Calu3 (cell line): ENCODE measurements around the gene BRD4. TPM values are rescaled to one million over a fixed set of nuclear protein-coding genes. Genes with fewer than 3 reads are reported as not detected.

ENCODE experiments used
- BruUV-seq: library from RNA; stranded (reverse); fragments of 400-500 nt; replicated peaks from 2 replicates; lab custom pipeline; 2021; lab: Mats Ljungman, UMichigan
- CTCF ChIA-PET: fragments of 300-600 bp; sonication (Branson Sonifier 250); formaldehyde crosslinking; loops from one replicate; lab custom pipeline; 2022; ENCODE audit warnings: antibody characterized with exemption; lab: Charles Lee
- DNase-seq: peaks from one replicate; pipeline ENCODE4 v3.0.0; 2022
- H3K27ac Mint-ChIP-seq: one replicate; pipeline ENCODE4 v1.8.0; 2022; ENCODE audit warnings: mixed read lengths; ENCODE audit not compliant: unreplicated experiment
- H3K27me3 Mint-ChIP-seq: one replicate; pipeline ENCODE4 v1.8.0; 2022; ENCODE audit warnings: mixed read lengths; ENCODE audit not compliant: unreplicated experiment
- H3K36me3 Mint-ChIP-seq: one replicate; pipeline ENCODE4 v1.8.0; 2022; ENCODE audit warnings: mild to moderate bottlenecking, moderate library complexity, mixed read lengths; ENCODE audit not compliant: insufficient read depth, unreplicated experiment
- H3K4me1 Mint-ChIP-seq: one replicate; pipeline ENCODE4 v1.8.0; 2022; ENCODE audit warnings: mild to moderate bottlenecking, low read depth, mixed read lengths; ENCODE audit not compliant: unreplicated experiment
- H3K4me3 Mint-ChIP-seq: one replicate; pipeline ENCODE4 v1.8.0; 2022; ENCODE audit warnings: mild to moderate bottlenecking, low read depth, moderate library complexity, mixed read lengths; ENCODE audit not compliant: unreplicated experiment
- H3K9me3 Mint-ChIP-seq: one replicate; pipeline ENCODE4 v1.8.0; 2022; ENCODE audit warnings: low read depth, mixed read lengths; ENCODE audit not compliant: unreplicated experiment
- intact Hi-C: fragments of 100-400 bp; cut with micrococcal nuclease; formaldehyde crosslinking; loops from one replicate; pipeline ENCODE4 v1.10.0; 2022; ENCODE audit not compliant: unreplicated experiment
- total RNA-seq: library from RNA; stranded (reverse); gene quantifications from 2 replicates; pipeline ENCODE4 v1.2.3, GENCODE V29; 2022
- TF ChIP-seq, protein P1 (sequence below): fragments of 200-600 bp; IDR thresholded peaks from one replicate; pipeline ENCODE4 v1.8.0; 2022; ENCODE audit warnings: antibody characterized with exemption; ENCODE audit not compliant: unreplicated experiment

BRD4 gene
- total RNA-seq, 1 experiment from 2014 or later, result 93.9 TPM

DNA sequence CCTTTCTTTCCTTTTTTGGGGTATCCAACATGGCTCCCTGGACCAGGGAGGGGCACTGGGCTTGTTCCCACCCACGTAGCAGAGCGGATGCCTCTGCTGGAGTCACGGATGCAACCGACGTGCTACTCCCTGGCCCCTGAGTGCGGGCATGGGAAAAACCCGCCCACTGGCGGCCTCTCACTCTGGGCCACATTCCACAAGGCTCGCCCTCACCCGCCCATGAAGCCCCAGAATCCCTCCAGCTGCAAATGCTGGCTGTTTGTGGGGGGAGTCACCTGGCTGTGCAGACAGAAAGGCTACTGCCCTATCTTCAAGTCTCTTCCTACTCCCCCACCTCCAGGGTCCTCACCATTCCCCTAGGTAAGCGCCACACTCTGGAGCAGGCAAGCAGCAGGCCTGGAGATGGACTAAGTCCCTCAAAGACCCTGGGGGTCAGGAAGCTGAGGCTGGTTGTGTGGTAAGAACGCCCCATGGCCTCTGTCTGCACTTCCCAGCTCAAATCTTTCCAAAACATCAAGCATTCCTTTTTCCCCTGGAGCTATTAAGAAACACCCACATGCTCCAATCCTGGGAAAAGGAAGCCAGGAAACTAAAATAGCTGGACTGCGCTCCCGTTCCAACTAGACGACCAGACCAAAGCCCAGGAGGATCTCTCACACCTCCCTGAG lies 82.2 kb downstream of the BRD4 start:
- CTCF ChIA-PET, result interaction anchor here (0.5 to 1.5 kb wide), 2 partner anchors 54 to 60 kb away, joined by 3 to 7 read pairs; no protein-coding TSS in a partner anchor
- H3K27ac Mint-ChIP-seq, result no peak overlapping the region
- DNase-seq, result no peak
- peaks cover 41% of the 10 kb centered on the region for H3K36me3 Mint-ChIP-seq
- intact Hi-C loops, result loop anchor here (5.0 kb wide), 1 partner anchor 73 kb away; no protein-coding TSS in a partner anchor
- TF ChIP-seq, protein P1, sequence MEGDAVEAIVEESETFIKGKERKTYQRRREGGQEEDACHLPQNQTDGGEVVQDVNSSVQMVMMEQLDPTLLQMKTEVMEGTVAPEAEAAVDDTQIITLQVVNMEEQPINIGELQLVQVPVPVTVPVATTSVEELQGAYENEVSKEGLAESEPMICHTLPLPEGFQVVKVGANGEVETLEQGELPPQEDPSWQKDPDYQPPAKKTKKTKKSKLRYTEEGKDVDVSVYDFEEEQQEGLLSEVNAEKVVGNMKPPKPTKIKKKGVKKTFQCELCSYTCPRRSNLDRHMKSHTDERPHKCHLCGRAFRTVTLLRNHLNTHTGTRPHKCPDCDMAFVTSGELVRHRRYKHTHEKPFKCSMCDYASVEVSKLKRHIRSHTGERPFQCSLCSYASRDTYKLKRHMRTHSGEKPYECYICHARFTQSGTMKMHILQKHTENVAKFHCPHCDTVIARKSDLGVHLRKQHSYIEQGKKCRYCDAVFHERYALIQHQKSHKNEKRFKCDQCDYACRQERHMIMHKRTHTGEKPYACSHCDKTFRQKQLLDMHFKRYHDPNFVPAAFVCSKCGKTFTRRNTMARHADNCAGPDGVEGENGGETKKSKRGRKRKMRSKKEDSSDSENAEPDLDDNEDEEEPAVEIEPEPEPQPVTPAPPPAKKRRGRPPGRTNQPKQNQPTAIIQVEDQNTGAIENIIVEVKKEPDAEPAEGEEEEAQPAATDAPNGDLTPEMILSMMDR, result no peak
- no peak overlapping the region for H3K4me3 Mint-ChIP-seq
- H3K9me3 Mint-ChIP-seq, result no peaks in the 10 kb centered on the region
- no TSS peak for BruUV-seq
- no peaks in the 10 kb centered on the region for H3K27me3 Mint-ChIP-seq
- H3K4me1 Mint-ChIP-seq, result peaks cover 14% of the 10 kb centered on the region

DNA sequence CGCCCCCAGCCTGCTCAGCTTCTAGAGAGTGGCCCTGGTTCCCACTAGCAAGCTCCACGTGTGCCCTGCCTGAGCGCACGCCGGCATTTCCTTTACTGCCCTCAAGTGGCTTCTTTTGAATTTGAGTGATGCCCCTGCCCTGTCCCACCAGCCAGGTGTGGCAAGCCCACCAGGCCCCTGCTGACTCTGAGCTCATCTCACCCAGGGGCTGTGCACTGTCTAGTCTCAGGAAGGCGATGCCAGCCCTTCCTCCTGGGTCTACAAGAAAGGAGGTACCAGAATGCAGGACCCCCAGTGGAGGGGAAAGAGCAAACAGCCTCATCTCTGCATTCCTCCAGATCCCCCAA lies 82.8 kb downstream of the BRD4 start:
- H3K4me1 Mint-ChIP-seq, result peaks cover 14% of the 10 kb centered on the region
- H3K4me3 Mint-ChIP-seq, result no peak overlapping the region
- CTCF ChIA-PET, result interaction anchor here (1.5 kb wide), 1 partner anchor 54 kb away, joined by 7 read pairs; no protein-coding TSS in a partner anchor

DNA sequence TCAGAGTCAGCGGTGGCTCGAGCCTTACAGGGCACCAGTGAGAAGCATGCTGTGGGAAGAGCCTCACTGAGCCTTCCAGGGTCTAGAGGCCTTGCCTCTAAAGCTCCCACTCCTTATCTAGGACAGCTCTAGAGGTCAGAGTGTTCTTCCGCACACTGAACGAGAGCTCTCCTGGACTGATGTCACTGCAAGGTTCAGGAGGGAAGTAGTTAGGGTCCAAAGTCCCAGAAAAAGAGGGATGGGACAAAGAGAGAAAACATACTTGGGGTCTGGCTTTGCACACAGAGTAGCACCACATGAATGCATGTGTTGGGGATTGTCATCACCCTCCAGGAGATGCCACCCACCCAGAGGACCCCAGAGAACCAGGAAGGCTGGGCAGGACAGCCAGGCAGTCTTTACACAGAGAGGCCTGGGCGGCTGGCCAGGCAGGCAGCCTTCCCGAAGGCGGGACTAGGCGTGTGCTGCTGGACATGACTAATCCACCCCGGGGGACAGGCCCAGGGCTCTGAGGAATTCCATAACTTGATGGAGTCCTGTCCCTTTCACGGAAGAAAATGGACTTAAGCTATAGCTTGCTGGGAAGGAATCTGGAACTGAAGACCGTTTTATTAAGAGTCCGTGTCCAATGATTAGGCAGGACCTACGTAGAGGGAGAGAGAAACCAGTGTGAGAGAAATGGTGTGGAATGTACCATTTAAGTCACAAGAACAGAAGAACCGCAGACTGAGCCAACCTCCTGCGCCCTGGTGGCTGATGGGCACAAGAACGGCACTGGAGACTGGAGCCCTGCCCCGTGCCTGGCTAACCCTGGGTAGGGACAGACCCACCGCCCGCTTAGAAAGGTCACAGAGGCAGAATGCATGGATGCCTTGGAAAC lies 83.5 kb downstream of the BRD4 start:
- peaks cover 49% of the 10 kb centered on the region for H3K36me3 Mint-ChIP-seq
- BruUV-seq, result no TSS peak
- peak overlapping the region; percentile 40 for H3K27ac Mint-ChIP-seq
- intact Hi-C loops, result no loop called here
- peak overlapping the region; percentile 38 for H3K4me3 Mint-ChIP-seq
- H3K9me3 Mint-ChIP-seq, result no peaks in the 10 kb centered on the region
- H3K27me3 Mint-ChIP-seq, result no peaks in the 10 kb centered on the region
- peaks cover 14% of the 10 kb centered on the region for H3K4me1 Mint-ChIP-seq
- peak; percentile 68 for DNase-seq
- CTCF ChIA-PET, result interaction anchor here (1.5 kb wide), 1 partner anchor 53 kb away, joined by 7 read pairs; no protein-coding TSS in a partner anchor
- TF ChIP-seq, protein P1, result no peak

More for the DNA sequence above, 82.8 kb downstream of the BRD4 start:
- intact Hi-C loops, result no loop called here
- TF ChIP-seq, protein P1, result no peak
- DNase-seq, result no peak
- H3K36me3 Mint-ChIP-seq, result peaks cover 45% of the 10 kb centered on the region
- no peak overlapping the region for H3K27ac Mint-ChIP-seq
- no peaks in the 10 kb centered on the region for H3K27me3 Mint-ChIP-seq
- no peaks in the 10 kb centered on the region for H3K9me3 Mint-ChIP-seq
- no TSS peak for BruUV-seq

DNA sequence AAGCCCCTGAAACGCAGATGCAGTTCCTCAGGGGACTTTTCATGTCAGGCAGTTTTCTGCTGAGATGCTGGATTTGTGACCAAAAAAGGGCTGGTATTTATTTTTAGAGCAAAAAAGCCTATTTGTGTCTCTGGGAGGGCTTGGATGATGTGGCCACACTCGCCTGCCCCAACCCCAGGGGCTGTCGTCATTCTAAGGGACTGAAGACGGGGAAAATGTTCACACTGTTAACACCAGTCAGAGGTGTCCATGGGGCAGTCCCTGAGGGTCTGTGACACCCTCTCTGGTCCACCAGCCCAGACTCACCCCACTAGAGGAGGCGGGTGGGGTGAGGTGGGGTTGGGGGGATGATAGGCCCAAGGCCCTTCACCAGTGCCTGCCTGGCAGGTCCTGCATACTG lies 84.2 kb downstream of the BRD4 start:
- BruUV-seq, result no TSS peak
- TF ChIP-seq, protein P1, result no peak
- H3K27me3 Mint-ChIP-seq, result no peaks in the 10 kb centered on the region
- no peaks in the 10 kb centered on the region for H3K9me3 Mint-ChIP-seq
- H3K4me1 Mint-ChIP-seq, result peaks cover 14% of the 10 kb centered on the region
- intact Hi-C loops, result no loop called here
- peak overlapping the region; percentile 40 for H3K27ac Mint-ChIP-seq
- CTCF ChIA-PET, result no interaction called here
- no peak for DNase-seq
- peaks cover 49% of the 10 kb centered on the region for H3K36me3 Mint-ChIP-seq
- peak overlapping the region; percentile 38 for H3K4me3 Mint-ChIP-seq
